Keratinocyte (primary cell): ENCODE results near the gene CHCHD10.

ENCODE experiments used
- EZH2 ChIP-seq: IDR thresholded peaks from one replicate; pipeline ENCODE4 v1.6.1; 2012; ENCODE audit warnings: inconsistent platforms, mild to moderate bottlenecking, low read length, moderate library complexity
- TF ChIP-seq, protein P1 (sequence below), 3 experiments: IDR thresholded peaks in 1 of 3; conservative IDR thresholded peaks in 1 of 3; optimal IDR thresholded peaks in 1 of 3; 2 replicates in 2 of 3; 3 replicates in 1 of 3; pipeline versions ENCODE3 to v1.5.1; 2011; ENCODE audit warnings: low read length in 3 of 3, mild to moderate bottlenecking in 3 of 3, moderate library complexity in 2 of 3, control low read depth in 1 of 3, inconsistent platforms in 1 of 3; ENCODE audit not compliant: insufficient read depth in 2 of 3; ENCODE audit errors: extremely low read depth in 1 of 3

GRCh38 chr22:23744485-23744884 is 23.3 kb downstream of the CHCHD10 start:
- TF ChIP-seq EZH2 = no peak
- TF ChIP-seq, protein P1, sequence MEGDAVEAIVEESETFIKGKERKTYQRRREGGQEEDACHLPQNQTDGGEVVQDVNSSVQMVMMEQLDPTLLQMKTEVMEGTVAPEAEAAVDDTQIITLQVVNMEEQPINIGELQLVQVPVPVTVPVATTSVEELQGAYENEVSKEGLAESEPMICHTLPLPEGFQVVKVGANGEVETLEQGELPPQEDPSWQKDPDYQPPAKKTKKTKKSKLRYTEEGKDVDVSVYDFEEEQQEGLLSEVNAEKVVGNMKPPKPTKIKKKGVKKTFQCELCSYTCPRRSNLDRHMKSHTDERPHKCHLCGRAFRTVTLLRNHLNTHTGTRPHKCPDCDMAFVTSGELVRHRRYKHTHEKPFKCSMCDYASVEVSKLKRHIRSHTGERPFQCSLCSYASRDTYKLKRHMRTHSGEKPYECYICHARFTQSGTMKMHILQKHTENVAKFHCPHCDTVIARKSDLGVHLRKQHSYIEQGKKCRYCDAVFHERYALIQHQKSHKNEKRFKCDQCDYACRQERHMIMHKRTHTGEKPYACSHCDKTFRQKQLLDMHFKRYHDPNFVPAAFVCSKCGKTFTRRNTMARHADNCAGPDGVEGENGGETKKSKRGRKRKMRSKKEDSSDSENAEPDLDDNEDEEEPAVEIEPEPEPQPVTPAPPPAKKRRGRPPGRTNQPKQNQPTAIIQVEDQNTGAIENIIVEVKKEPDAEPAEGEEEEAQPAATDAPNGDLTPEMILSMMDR (optimal IDR thresholded peaks at IDR 0.05 in 1 of 3, IDR thresholded peaks at IDR 0.05 in 1 of 3, conservative IDR thresholded peaks at IDR 0.05 in 1 of 3; ENCODE audit: extremely low read depth in 1 of 3, insufficient read depth in 2 of 3, low read length in 3 of 3) = no peak
